ENCODE measurements around the gene PSPH.

GRCh38 chr7:56040730-56041129, 10.5 kb downstream of the PSPH start:
- TF ChIP-seq CTCF (IDR thresholded peaks at IDR 0.05) (no peak), POLR2A (IDR thresholded peaks at IDR 0.05) (no peak)
